ENCODE results near the gene CCNY. TPM values are rescaled to one million over a fixed set of nuclear protein-coding genes. Genes with fewer than 3 reads are reported as not detected.

CCNY gene
- total RNA-seq, 1 experiment from 2014 or later, result 53.3 TPM

GRCh38 chr10:35546824-35547225, 210.5 kb downstream of the CCNY start:
- ChIA-PET POLR2A (no interaction called here), CTCF (interaction anchor here (0.9 to 1.4 kb wide), 4 partner anchors 16 to 167 kb away, joined by 3 to 12 read pairs (median 6); no protein-coding TSS in a partner anchor)
- H3K9me3 Mint-ChIP-seq, result no peaks in the 10 kb centered on the region
- no peak overlapping the region for H3K27ac Mint-ChIP-seq
- no peak for DNase-seq (ENCODE audit: low spot score)
- no peak; the same call in 1 of the 2 replicates for ATAC-seq
- TF ChIP-seq STAT6 (CRISPR knock-in tag; conservative IDR thresholded peaks at IDR 0.05; ENCODE audit: low read depth) (no peak), ZNF671 (CRISPR knock-in tag; IDR thresholded peaks at IDR 0.05) (no peak)
- no peaks in the 10 kb centered on the region for H3K4me1 Mint-ChIP-seq
- no peaks in the 10 kb centered on the region; the same call in 1 of the 2 replicates for H3K36me3 Mint-ChIP-seq
- no peak overlapping the region for H3K4me3 Mint-ChIP-seq
- H3K27me3 Mint-ChIP-seq (ENCODE audit: low read depth), result no peaks in the 10 kb centered on the region

- ChIA-PET POLR2A (no interaction called here), CTCF (interaction anchor here (3.1 kb wide), 1 partner anchor 10 kb away, joined by 12 read pairs; no protein-coding TSS in a partner anchor)
- DNase-seq (ENCODE audit: low spot score) (no peak), ATAC-seq (no peak)
- no peak for TF ChIP-seq E2F4 (CRISPR knock-in tag; IDR thresholded peaks at IDR 0.05; ENCODE audit: borderline replicate concordance, low read depth)
- no peak for TF ChIP-seq ELF4 (CRISPR knock-in tag; IDR thresholded peaks at IDR 0.05; ENCODE audit: low read depth)
- no peak for TF ChIP-seq ZBTB21 (CRISPR knock-in tag; IDR thresholded peaks at IDR 0.05; ENCODE audit: borderline replicate concordance)
- TF ChIP-seq ERG (CRISPR knock-in tag; IDR thresholded peaks at IDR 0.05), result no peak
- TF ChIP-seq ZNF232 (CRISPR knock-in tag; IDR thresholded peaks at IDR 0.05), result no peak
- TF ChIP-seq ESRRA (CRISPR knock-in tag; IDR thresholded peaks at IDR 0.05; ENCODE audit: borderline replicate concordance), result no peak
- no peak for TF ChIP-seq ZSCAN18 (CRISPR knock-in tag; IDR thresholded peaks at IDR 0.05)
- TF ChIP-seq AFF4 (CRISPR knock-in tag; IDR thresholded peaks at IDR 0.05; ENCODE audit: borderline replicate concordance), result no peak
- Mint-ChIP-seq H3K27ac (no peak overlapping the region), H3K36me3 (no peaks in the 10 kb centered on the region; the same call in 1 of the 2 replicates), H3K4me3 (no peak overlapping the region), H3K27me3 (ENCODE audit: low read depth) (no peaks in the 10 kb centered on the region), H3K9me3 (no peaks in the 10 kb centered on the region), H3K4me1 (peaks cover under 1% of the 10 kb centered on the region; the same call in 1 of the 2 replicates)
Observed at GRCh38 chr10:35552650-35553342, 216.5 kb downstream of the CCNY start.

All from WTC11 (cell line).